GM12872 (cell line): ENCODE results near the gene SRGAP3.

ENCODE experiments used
- TF ChIP-seq, protein P1 (sequence below): IDR thresholded peaks from 3 replicates; pipeline ENCODE4 v1.5.1; 2011; ENCODE audit warnings: low read depth, mild to moderate bottlenecking, low read length, moderate library complexity; ENCODE audit not compliant: insufficient read depth

Gene SRGAP3

DNA sequence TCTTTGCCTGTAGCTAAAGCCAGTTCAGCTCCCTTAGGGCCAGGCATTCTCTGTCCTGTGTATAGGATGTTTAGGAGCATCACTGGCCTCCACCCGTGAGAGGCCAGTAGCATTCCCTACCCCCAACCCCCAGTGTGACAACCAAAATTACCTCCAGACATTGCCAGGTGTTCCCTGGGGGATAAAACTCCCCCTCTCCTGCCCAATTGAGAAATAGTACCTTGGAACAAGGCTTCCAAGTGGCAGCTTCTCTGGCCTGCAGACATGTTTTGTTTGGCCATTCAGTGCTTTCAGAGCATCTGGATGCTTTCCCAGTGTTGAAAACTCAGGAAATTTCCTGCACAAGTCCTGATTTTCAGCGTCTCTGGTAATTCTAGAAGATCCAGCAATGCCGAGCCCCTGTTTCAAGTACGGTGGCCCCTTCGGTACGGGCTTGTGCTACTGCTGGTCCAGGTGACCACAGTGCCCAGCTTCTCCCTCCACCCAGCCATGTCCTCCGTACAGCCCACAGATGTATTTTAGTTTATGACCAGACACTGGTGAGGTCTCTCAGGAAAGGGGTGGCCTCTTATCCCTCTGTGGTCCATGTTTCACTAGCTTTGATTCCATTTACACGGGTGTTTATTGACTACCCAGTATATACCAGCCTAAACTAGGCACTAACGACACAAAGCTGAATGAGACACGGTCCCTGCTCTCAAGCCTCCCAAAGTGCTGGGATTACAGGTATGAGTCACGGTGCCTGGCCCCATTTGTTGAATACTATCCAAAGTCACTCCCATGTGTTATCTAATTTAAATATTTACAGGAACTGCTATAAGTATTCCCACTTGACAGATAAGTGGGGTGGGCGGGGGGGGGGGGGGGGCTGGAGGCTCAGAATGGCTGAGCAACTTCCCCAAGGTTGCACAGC lies 160.7 kb downstream of the SRGAP3 start:
- TF ChIP-seq, protein P1, sequence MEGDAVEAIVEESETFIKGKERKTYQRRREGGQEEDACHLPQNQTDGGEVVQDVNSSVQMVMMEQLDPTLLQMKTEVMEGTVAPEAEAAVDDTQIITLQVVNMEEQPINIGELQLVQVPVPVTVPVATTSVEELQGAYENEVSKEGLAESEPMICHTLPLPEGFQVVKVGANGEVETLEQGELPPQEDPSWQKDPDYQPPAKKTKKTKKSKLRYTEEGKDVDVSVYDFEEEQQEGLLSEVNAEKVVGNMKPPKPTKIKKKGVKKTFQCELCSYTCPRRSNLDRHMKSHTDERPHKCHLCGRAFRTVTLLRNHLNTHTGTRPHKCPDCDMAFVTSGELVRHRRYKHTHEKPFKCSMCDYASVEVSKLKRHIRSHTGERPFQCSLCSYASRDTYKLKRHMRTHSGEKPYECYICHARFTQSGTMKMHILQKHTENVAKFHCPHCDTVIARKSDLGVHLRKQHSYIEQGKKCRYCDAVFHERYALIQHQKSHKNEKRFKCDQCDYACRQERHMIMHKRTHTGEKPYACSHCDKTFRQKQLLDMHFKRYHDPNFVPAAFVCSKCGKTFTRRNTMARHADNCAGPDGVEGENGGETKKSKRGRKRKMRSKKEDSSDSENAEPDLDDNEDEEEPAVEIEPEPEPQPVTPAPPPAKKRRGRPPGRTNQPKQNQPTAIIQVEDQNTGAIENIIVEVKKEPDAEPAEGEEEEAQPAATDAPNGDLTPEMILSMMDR, result no peak

DNA sequence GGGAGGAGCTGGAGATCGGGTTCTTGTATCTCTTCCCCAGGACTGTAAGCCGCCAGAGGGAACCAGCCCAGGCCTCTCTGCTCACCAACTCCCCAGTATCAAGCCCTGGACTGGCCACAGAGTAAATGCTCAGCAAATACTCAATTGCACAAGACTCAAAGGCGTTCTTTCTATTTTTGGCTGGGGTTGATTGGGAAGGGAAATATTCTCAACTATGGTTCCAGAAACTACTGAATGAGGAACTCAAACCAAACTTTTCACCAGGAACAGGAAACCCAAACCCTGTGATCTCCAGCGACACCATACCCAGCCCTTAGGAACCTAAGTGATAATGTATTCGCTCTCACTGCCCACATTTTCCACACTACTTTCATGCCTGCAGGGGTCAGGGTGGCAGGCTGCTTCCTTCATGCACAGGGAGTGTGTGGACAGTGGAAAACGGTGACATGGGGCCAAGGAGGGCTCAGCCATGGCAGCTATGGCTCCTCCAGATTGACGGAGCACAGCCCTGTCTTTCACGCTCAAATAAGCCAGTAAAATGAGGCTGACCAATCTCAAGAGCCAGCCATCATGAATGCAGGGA lies 161.5 kb downstream of the SRGAP3 start:
- TF ChIP-seq, protein P1, result no peak

DNA sequence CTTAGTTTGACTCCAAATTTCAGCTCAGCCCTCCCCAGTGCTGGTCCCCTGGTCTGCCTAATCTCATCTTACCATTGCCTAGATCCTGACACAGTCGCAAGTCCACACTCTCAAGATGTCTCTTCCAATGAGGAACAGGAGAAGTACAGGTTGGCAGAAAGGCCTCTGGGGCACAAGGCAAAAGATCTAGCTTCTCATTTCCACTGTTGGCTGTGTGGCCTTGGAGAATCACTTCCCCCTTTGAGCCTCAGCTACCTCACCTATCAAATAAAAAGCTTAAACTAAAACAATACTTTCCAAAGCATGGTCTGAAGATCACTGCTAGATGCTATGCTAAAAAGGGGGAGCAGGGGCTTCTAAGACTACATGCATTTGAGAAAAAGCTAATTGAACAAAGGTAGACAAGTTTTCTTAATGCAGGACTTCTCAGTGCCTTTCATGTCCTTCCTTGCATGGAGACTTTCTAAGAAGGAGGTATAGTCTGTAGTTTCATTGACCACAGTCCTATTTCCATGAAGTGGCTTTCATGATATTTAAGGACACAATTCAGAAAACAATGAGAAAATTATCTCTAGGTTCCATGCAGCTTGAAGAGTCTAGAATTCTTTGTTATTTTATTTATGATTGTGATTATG lies 168.1 kb downstream of the SRGAP3 start:
- TF ChIP-seq, protein P1, result no peak

DNA sequence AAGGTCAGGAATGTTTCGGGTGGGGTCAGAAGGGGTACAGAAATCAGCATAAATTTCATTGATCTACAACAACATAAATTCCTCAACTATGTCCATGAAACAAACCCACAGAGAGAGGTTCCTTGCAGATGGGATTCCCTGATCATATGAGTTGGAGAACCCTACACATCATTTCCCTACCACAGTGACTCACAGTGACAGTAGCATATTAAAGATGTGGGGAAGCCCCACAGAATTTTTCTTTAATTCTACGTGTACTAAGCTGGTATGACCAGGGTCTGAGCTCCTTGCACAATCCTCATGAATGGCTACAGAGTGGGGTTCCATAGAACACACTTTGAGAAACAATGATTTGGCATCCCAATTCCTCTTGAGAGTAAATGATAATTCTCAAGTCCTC lies 169.3 kb downstream of the SRGAP3 start:
- TF ChIP-seq, protein P1, result no peak

DNA sequence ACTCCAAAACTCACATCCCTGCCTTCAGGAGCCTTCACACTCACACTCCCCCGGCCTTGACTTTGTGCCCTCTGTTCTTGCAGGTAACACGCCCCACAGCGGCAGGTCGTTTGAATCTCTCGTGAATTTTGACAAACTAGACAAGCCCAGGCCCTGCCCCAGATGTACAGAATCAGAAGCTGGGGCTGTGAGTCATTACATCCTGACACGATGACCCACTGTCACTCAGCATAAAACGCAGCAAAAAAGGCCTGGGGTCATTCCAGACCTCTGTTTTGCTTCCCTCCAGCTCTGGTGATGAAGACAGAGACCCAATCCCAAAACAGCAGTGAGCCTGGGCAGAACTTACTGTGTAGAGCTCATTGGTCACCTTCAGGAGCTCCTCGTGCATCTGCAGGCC lies 169.8 kb downstream of the SRGAP3 start:
- TF ChIP-seq, protein P1, result no peak

DNA sequence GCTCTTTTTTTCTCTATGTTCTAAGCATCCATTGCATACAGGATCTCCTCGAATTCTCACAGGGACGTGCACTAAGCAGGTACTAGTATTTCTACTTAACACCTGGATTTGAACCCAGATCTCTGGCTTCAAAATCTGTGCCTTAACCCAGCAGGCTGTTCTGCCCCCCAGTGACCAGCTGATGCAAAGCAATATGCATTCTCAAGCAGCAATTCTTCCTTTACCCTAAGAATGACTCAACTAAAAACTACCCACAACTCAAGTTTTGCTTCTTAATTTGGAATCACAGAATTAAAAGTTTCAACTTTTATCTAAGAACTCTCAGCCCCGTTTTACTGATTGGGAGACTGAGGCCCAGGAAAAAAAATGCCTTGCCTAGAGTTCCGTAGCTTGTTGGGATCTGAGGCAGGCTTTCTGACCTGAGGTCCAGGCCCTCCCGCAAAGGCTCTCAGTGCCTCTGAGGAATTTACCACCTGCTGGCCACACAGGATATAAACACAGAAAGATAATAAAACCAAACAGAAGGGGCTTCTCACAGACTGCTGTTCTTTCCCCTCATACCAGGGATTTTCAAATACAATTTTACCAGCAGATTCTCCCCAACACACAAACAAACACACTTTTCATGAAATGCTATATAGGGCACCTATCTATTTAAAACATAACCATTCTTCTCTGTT lies 170.7 kb downstream of the SRGAP3 start:
- TF ChIP-seq, protein P1, result no peak; the same call in 2 of the 3 replicates

DNA sequence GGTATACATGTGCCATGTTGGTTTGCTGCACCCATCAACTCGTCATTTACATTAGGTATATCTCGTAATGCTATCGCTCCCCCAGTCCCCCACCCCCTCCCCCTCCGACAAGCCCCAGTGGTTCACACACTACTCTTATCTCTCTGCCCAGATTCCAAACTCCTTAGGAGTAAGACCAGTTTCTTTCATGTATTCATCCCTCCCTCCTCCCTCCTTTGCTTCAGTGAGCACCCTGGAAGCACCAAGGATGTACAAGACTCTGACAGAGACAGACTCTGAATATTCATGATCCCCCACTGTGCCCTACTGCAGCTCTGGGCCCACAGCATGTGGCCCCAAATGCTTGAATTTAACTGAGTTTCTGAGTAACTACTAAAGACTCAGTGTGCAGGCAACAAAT lies 172.4 kb downstream of the SRGAP3 start:
- TF ChIP-seq, protein P1, result no peak
